MM.1S (cell line): ENCODE measurements around the gene C19orf85.

Experiments used
- DNase-seq: peaks from one replicate; pipeline ENCODE4 v3.0.0-alpha.2; 2015
- H2AFZ ChIP-seq: fragments of 300-600 bp; sonication (generic); 2 replicates; pipeline ENCODE4 v1.6.0; 2016; ENCODE audit warnings: antibody characterized with exemption, low read length
- H3F3A ChIP-seq: fragments of 300-600 bp; sonication (generic); 2 replicates; pipeline ENCODE4 v1.6.1; 2016; ENCODE audit warnings: mild to moderate bottlenecking, antibody characterized with exemption, low read length, moderate library complexity, mixed read lengths; ENCODE audit not compliant: insufficient read depth
- H3K27ac ChIP-seq: fragments of 300-600 bp; sonication (generic); 2 replicates; pipeline ENCODE4 v1.5.1; 2016; ENCODE audit warnings: mild to moderate bottlenecking, low read length
- H3K27me3 ChIP-seq: fragments of 300-600 bp; sonication (generic); replicated peaks from 2 replicates; pipeline ENCODE4 v1.6.0; 2016; ENCODE audit warnings: low read length; ENCODE audit not compliant: insufficient read depth
- H3K36me3 ChIP-seq: fragments of 300-600 bp; sonication (generic); replicated peaks from 2 replicates; pipeline ENCODE4 v1.6.1; 2016; ENCODE audit warnings: mild to moderate bottlenecking, low read length, mixed read lengths; ENCODE audit not compliant: insufficient read depth
- H3K4me1 ChIP-seq: fragments of 300-600 bp; sonication (generic); 2 replicates; pipeline ENCODE4 v1.6.1; 2016; ENCODE audit warnings: low read length, mixed read lengths
- H3K4me2 ChIP-seq: fragments of 300-600 bp; sonication (generic); 2 replicates; pipeline ENCODE4 v1.6.0; 2016; ENCODE audit warnings: low read depth, low read length
- H3K4me3 ChIP-seq: fragments of 300-600 bp; sonication (generic); 2 replicates; pipeline ENCODE4 v1.5.1; 2016; ENCODE audit warnings: low read length, mixed read lengths
- H3K79me2 ChIP-seq: fragments of 300-600 bp; sonication (generic); 2 replicates; pipeline ENCODE4 v1.6.1; 2016; ENCODE audit warnings: mixed run types, low read length, mixed read lengths
- H3K9ac ChIP-seq: fragments of 300-600 bp; sonication (generic); 2 replicates; pipeline ENCODE4 v1.6.1; 2016; ENCODE audit warnings: low read length, mixed read lengths
- H3K9me2 ChIP-seq: fragments of 300-600 bp; sonication (generic); replicated peaks from 2 replicates; pipeline ENCODE4 v1.6.1; 2016; ENCODE audit warnings: mild to moderate bottlenecking, low read length, mixed read lengths; ENCODE audit not compliant: insufficient read depth
- H3K9me3 ChIP-seq: fragments of 300-600 bp; sonication (generic); replicated peaks from 2 replicates; pipeline ENCODE4 v1.6.1; 2016; ENCODE audit warnings: mild to moderate bottlenecking, low read length, mixed read lengths; ENCODE audit not compliant: insufficient read depth
- H4K20me1 ChIP-seq: fragments of 300-600 bp; sonication (generic); 2 replicates; pipeline ENCODE4 v1.6.1; 2016; ENCODE audit warnings: mild to moderate bottlenecking, low read length, moderate library complexity, mixed read lengths; ENCODE audit not compliant: insufficient read depth
- CTCF ChIP-seq: fragments of 300-600 bp; sonication (generic); IDR thresholded peaks from 2 replicates; pipeline ENCODE4 v1.5.1; 2016; ENCODE audit warnings: antibody characterized with exemption, low read length, mixed read lengths
- EZH2 ChIP-seq: fragments of 300-600 bp; sonication (generic); optimal IDR thresholded peaks from 2 replicates; pipeline ENCODE3; 2017; ENCODE audit warnings: low read depth, mild to moderate bottlenecking, antibody characterized with exemption, low read length, mixed read lengths
- EZH2phosphoT487 ChIP-seq: fragments of 300-600 bp; sonication (generic); IDR thresholded peaks from 2 replicates; pipeline ENCODE4 v1.6.1; 2018; ENCODE audit warnings: antibody characterized with exemption, low read length

The C19orf85 gene

GRCh38 chr19:55493645-55494171 is 29.2 kb upstream of the C19orf85 start:
- no peak overlapping the region for H3K9ac ChIP-seq
- H3K9me2 ChIP-seq, result no peaks in the 10 kb centered on the region
- H3F3A ChIP-seq, result no peaks in the 10 kb centered on the region
- DNase-seq, result no peak
- no peaks in the 10 kb centered on the region for H3K4me1 ChIP-seq
- no peaks in the 10 kb centered on the region for H3K36me3 ChIP-seq
- no peak overlapping the region for H3K4me2 ChIP-seq
- no peak overlapping the region for H3K4me3 ChIP-seq
- H3K27ac ChIP-seq, result no peak overlapping the region
- H4K20me1 ChIP-seq, result no peaks in the 10 kb centered on the region
- no peaks in the 10 kb centered on the region for H3K79me2 ChIP-seq
- peaks cover 96% of the 10 kb centered on the region for H3K27me3 ChIP-seq
- TF ChIP-seq EZH2phosphoT487 (no peak), CTCF (no peak), EZH2 (no peak)
- no peak overlapping the region for H2AFZ ChIP-seq
- H3K9me3 ChIP-seq, result no peaks in the 10 kb centered on the region

- Histone ChIP-seq H2AFZ (no peak overlapping the region), H3K27ac (no peak overlapping the region), H3K36me3 (no peaks in the 10 kb centered on the region), H3K9me3 (no peaks in the 10 kb centered on the region), H3K9ac (no peak overlapping the region), H3K4me1 (no peaks in the 10 kb centered on the region), H3K4me2 (no peak overlapping the region), H4K20me1 (no peaks in the 10 kb centered on the region), H3F3A (no peaks in the 10 kb centered on the region), H3K27me3 (peaks cover 95% of the 10 kb centered on the region), H3K4me3 (no peak overlapping the region), H3K79me2 (no peaks in the 10 kb centered on the region), H3K9me2 (no peaks in the 10 kb centered on the region)
- TF ChIP-seq EZH2phosphoT487 (no peak), EZH2 (no peak), CTCF (no peak)
- no peak for DNase-seq
These were observed 28.6 kb upstream of the C19orf85 start for GRCh38 chr19:55493052-55493644.

- Histone ChIP-seq H3F3A (no peaks in the 10 kb centered on the region), H3K9ac (no peak overlapping the region), H3K4me1 (no peaks in the 10 kb centered on the region), H3K27ac (no peak overlapping the region), H2AFZ (no peak overlapping the region), H3K79me2 (no peaks in the 10 kb centered on the region), H3K36me3 (no peaks in the 10 kb centered on the region), H3K4me2 (no peak overlapping the region), H4K20me1 (no peaks in the 10 kb centered on the region), H3K27me3 (peaks cover 93% of the 10 kb centered on the region), H3K9me2 (no peaks in the 10 kb centered on the region), H3K4me3 (no peak overlapping the region), H3K9me3 (no peaks in the 10 kb centered on the region)
- no peak for DNase-seq
- TF ChIP-seq CTCF (no peak), EZH2 (no peak), EZH2phosphoT487 (no peak)
These were observed 27.9 kb upstream of the C19orf85 start for GRCh38 chr19:55492362-55492944.
